ENCODE measurements around the gene BCL11A. TPM values are rescaled to one million over a fixed set of nuclear protein-coding genes. Genes with fewer than 3 reads are reported as not detected.

BCL11A gene
- total and polyA plus RNA-seq, 2 experiments from 2014 or later: 57.5 to 77.6 TPM

DNA sequence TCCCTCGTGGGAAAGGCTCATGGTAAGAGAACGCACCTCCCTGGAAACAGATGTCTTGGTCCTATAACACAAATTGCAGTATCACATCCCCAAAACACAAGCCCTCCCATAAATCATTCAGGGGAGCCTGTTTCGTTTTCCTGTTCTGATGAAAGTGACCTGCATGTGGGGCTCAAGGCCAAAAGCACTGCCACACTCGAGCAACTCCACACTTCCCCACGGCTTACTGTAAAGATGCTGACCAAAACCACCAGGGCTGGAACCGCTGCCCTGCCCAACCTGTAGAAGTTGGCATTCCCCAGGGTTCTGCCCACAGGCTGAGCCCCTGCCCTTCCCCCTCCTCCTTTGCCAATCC, 139.7 kb downstream of the BCL11A start:
- Histone ChIP-seq H4K20me1 (replicated peaks; ENCODE audit: insufficient read depth) (no peaks in the 10 kb centered on the region), H2AFZ (no peak overlapping the region), H3K9me2 (ENCODE audit: insufficient read depth) (no peaks in the 10 kb centered on the region), H3K27me3 (ENCODE audit: insufficient read depth) (peaks cover 4% of the 10 kb centered on the region; the same call in 1 of the 2 replicates), H3K36me3 (ENCODE audit: insufficient read depth) (no peaks in the 10 kb centered on the region), H3K4me3 (no peak overlapping the region), H3K79me2 (replicated peaks; ENCODE audit: insufficient read depth) (no peaks in the 10 kb centered on the region), H3K27ac (ENCODE audit: low read depth) (no peak overlapping the region), H3K4me2 (no peak overlapping the region), H3F3A (replicated peaks; ENCODE audit: low read depth) (no peaks in the 10 kb centered on the region), H3K4me1 (ENCODE audit: insufficient read depth) (peaks cover 47% of the 10 kb centered on the region)
- H3K27me3 Mint-ChIP-seq (ENCODE audit: insufficient read depth, low read depth, poor library complexity): peaks cover 8% of the 10 kb centered on the region
- TF ChIP-seq CREB1 (CRISPR knock-in tag; IDR thresholded peaks at IDR 0.05; ENCODE audit: low read depth): no peak
- H3K36me3 Mint-ChIP-seq (ENCODE audit: low read depth): peaks cover 6% of the 10 kb centered on the region; the same call in 2 of the 3 replicates
- peaks cover 57% of the 10 kb centered on the region for H3K4me1 Mint-ChIP-seq
- no peak overlapping the region for H3K4me3 Mint-ChIP-seq
- DNase-seq (ENCODE audit: low spot score) (no peak), ATAC-seq (no peak)
- H3K9me3 Mint-ChIP-seq: peaks cover 11% of the 10 kb centered on the region
- no peak overlapping the region for H3K27ac Mint-ChIP-seq

DNA sequence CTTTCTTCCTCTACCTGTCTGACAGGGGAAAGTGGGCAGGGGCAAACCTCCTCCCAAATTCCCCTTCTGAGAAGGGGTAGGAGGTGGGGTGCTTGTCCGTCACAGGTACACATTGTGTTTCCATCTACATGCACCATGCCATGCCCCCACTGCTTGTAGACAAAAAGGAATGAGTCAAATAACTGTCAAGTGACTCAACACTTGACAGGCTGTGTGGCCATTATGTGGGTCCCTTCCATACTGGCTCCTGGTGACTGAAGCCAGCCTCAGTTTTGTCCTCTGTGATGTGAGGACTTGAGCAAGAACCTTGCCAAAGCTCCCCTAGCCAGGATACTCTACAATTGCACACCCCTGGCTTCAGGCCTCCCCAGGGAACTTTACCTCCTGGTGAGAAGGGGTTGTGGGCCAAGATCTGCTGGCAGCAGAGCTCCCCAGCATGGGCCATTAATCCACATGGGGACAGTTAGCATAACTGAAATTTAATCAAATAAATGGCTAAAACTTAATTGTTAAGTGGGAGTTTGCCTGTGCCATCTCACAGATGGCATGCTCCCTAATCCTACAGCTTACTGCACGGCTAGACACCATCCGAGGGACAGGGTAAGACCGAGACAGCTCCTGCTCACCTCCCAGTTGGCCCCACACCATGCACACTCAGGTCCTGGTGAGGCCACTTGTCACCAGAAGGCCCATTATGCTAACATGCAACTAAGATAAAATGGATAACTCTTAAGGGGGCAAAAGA, 140.2 kb downstream of the BCL11A start:
- Histone ChIP-seq H3F3A (replicated peaks; ENCODE audit: low read depth) (no peaks in the 10 kb centered on the region), H3K9me2 (ENCODE audit: insufficient read depth) (no peaks in the 10 kb centered on the region), H3K27me3 (ENCODE audit: insufficient read depth) (peaks cover 4% of the 10 kb centered on the region; the same call in 1 of the 2 replicates), H2AFZ (no peak overlapping the region), H3K27ac (ENCODE audit: low read depth) (no peak overlapping the region), H3K4me1 (ENCODE audit: insufficient read depth) (peaks cover 50% of the 10 kb centered on the region), H3K4me2 (no peak overlapping the region), H4K20me1 (replicated peaks; ENCODE audit: insufficient read depth) (no peaks in the 10 kb centered on the region), H3K4me3 (no peak overlapping the region), H3K36me3 (ENCODE audit: insufficient read depth) (no peaks in the 10 kb centered on the region), H3K79me2 (replicated peaks; ENCODE audit: insufficient read depth) (no peaks in the 10 kb centered on the region)
- peaks cover 11% of the 10 kb centered on the region for H3K9me3 Mint-ChIP-seq
- H3K27me3 Mint-ChIP-seq (ENCODE audit: insufficient read depth, low read depth, poor library complexity): peaks cover 4% of the 10 kb centered on the region
- H3K4me3 Mint-ChIP-seq: no peak overlapping the region
- peaks cover 54% of the 10 kb centered on the region for H3K4me1 Mint-ChIP-seq
- no peak for DNase-seq (ENCODE audit: low spot score)
- H3K36me3 Mint-ChIP-seq (ENCODE audit: low read depth): peaks cover 6% of the 10 kb centered on the region; the same call in 2 of the 3 replicates
- H3K27ac Mint-ChIP-seq: no peak overlapping the region
- ATAC-seq: no peak
- no peak for TF ChIP-seq CTCF (conservative IDR thresholded peaks at IDR 0.05; ENCODE audit: low read depth in 2 of 2)
- TF ChIP-seq STAT1 (IDR thresholded peaks at IDR 0.05; ENCODE audit: unreplicated experiment): no peak
- no peak for TF ChIP-seq POLR2AphosphoS5 (IDR thresholded peaks at IDR 0.05; ENCODE audit: low read depth)
- no peak for TF ChIP-seq JUNB (IDR thresholded peaks at IDR 0.05; ENCODE audit: unreplicated experiment)
- TF ChIP-seq, protein P1, sequence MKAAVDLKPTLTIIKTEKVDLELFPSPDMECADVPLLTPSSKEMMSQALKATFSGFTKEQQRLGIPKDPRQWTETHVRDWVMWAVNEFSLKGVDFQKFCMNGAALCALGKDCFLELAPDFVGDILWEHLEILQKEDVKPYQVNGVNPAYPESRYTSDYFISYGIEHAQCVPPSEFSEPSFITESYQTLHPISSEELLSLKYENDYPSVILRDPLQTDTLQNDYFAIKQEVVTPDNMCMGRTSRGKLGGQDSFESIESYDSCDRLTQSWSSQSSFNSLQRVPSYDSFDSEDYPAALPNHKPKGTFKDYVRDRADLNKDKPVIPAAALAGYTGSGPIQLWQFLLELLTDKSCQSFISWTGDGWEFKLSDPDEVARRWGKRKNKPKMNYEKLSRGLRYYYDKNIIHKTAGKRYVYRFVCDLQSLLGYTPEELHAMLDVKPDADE (IDR thresholded peaks at IDR 0.05): no peak
- no peak for TF ChIP-seq REST (IDR thresholded peaks at IDR 0.05; ENCODE audit: unreplicated experiment)
- no peak for TF ChIP-seq ZNF462 (CRISPR knock-in tag; IDR thresholded peaks at IDR 0.05)

Measured in GM23338 (cell line).